Skin epidermis (tissue), 12 donors: ENCODE data around the gene RPUSD3.

Experiments
- H3K27ac ChIP-seq, 21 experiments: fragments of 200-600 bp; sonication (generic) in 11 of 21; one replicate each; pipeline ENCODE4 v1.5.0; 2020; ENCODE audit warnings: mild to moderate bottlenecking in 3 of 21, inconsistent platforms in 2 of 21, moderate library complexity in 2 of 21
- H3K4me3 ChIP-seq, 7 experiments: fragments of 200-600 bp; sonication (generic) in 2 of 7; one replicate each; pipeline ENCODE4 v1.5.0; 2020; ENCODE audit warnings: inconsistent platforms in 2 of 7, mild to moderate bottlenecking in 2 of 7, moderate library complexity in 1 of 7

Gene RPUSD3

GRCh38 chr3:9838856-9839255, 5.0 kb downstream of the RPUSD3 start:
- no peak overlapping the region for H3K27ac ChIP-seq
- H3K4me3 ChIP-seq, result no peak overlapping the region

GRCh38 chr3:9837701-9838582, 5.9 kb downstream of the RPUSD3 start:
- no peak overlapping the region for H3K4me3 ChIP-seq
- H3K27ac ChIP-seq, result no peak overlapping the region

- Histone ChIP-seq H3K27ac (no peak overlapping the region), H3K4me3 (no peak overlapping the region)
Measured at GRCh38 chr3:9834520-9835380, 9.1 kb downstream of the RPUSD3 start.

- no peak overlapping the region for H3K27ac ChIP-seq
- H3K4me3 ChIP-seq, result no peak overlapping the region
Measured at GRCh38 chr3:9833078-9833477, 10.7 kb downstream of the RPUSD3 start.

DNA sequence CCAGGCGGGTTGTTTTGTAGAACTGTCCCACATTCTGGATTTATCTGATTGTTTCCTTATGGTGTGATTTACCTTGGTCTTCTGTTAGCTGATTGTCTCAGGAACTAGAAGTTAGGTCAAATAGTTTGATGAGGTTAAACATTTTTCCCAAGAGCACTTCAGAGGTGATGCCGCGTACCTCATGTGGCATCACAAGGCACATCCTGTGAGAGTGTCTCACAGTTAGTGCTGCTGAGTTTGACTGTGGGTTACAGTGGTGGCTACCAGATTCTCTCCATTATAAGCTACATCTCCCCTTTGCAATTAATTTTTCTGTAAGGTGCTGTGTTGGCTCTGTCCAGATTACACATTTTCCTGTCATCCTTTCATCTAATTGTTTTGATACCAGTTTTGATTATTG, 12.6 kb downstream of the RPUSD3 start:
- no peak overlapping the region for H3K27ac ChIP-seq
- no peak overlapping the region for H3K4me3 ChIP-seq

DNA sequence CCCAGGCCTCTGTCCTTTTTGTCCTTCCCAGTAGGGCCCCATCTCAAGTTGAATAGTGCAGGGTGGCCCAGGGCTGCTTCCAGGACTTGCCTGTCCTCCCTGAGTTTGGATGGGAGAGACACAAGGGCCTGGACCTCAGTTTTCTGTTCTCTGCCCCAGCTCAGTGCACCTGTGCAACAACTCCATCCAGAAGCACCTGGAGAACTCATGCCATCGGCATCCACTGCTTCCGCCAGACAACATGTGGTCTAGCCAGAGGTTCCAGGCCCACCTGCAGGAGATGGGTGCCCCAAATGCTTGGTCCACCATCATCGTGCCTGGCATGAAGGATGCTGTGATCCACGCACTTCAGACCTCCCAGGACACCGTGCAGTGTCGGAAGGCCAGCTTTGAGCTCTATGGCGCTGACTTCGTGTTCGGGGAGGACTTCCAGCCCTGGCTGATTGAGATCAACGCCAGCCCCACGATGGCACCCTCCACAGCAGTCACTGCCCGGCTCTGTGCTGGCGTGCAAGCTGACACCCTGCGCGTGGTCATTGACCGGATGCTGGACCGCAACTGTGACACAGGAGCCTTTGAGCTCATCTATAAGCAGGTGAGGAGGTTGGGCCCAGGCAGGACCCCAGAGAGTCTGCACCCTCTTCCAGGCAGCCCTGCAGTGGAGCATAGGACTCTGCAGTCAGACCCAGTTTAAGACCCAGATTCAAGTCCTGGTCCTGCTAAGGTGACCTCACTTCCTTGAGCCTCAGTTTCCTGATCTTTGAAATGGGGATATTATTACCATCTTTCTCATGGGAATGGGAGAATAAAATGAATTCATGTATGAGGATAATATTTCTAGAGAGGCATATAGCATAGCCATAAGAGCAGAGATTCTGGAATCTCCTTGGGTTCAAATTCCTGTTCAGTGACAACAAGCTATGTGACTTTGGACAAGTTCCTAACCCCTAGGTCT, 14.7 kb downstream of the RPUSD3 start:
- no peak overlapping the region for H3K4me3 ChIP-seq

DNA sequence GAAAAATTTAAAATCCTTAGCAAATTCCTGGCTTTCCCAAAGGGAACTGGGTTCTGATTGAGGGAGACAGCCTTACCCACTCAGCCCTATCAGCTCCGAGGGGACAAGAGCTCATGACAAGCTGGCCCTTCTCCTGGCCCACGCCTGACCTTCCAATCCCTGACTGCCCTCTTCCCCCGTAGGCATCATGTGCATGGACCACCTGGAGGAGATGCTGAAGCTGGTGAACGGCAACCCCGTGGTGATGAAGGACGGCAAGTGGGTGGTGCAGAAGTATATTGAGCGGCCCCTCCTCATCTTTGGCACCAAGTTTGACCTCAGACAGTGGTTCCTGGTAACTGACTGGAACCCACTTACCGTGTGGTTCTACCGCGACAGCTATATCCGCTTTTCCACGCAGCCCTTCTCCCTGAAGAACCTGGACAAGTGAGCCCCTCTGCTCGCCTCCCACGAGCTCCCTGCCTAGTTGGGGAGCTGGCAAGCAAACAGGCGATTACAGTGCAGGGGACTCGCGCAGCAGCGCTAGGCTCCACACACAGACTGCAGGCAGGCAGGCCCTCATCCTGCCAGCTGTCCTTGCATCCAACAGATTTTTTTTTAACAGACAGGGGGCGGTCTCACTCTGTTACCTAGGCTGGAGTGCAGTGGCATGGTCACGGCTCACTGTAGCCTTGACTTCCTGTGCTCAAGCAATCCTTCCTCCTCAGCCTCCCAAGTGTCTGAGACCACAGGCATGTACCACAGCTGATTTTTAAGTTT, 16.8 kb downstream of the RPUSD3 start:
- no peak overlapping the region for H3K4me3 ChIP-seq

More for the DNA sequence above, 14.7 kb downstream of the RPUSD3 start:
- no peak overlapping the region for H3K27ac ChIP-seq

DNA sequence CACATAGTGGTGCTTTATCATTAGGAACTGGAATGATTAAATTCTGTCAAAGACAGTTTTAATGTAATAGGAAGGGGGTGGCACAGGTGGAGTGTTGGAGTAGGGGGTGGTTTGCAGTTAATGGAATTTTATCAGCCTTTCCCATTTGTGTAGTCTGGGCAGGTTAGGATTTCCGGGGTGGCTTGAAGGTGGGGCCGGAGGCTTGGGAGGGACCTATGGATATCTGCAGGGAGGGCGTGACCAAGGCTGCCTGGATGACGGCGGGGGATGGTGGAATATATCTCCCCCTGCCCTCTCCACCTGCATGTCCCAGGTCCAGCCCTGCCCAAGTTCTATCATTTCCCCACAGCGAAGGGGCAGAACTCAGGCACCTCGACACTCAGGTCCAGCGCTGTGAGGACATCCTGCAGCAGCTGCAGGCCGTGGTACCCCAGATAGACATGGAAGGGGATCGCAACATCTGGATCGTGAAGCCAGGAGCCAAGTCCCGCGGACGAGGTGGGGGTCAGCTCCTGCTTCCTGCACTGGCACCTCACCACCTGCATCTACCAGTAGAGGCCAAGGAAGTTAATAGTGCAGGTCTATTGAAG, 18.3 kb downstream of the RPUSD3 start:
- no peak overlapping the region for H3K27ac ChIP-seq
- H3K4me3 ChIP-seq, result no peak overlapping the region

More for the DNA sequence above, 16.8 kb downstream of the RPUSD3 start:
- H3K27ac ChIP-seq, result no peak overlapping the region

GRCh38 chr3:9820946-9821345, 22.9 kb downstream of the RPUSD3 start:
- Histone ChIP-seq H3K4me3 (no peak overlapping the region), H3K27ac (peak overlapping the region in 1 of 21 experiments; percentile 2)

GRCh38 chr3:9820543-9820942, 23.3 kb downstream of the RPUSD3 start:
- Histone ChIP-seq H3K4me3 (no peak overlapping the region), H3K27ac (no peak overlapping the region)

DNA sequence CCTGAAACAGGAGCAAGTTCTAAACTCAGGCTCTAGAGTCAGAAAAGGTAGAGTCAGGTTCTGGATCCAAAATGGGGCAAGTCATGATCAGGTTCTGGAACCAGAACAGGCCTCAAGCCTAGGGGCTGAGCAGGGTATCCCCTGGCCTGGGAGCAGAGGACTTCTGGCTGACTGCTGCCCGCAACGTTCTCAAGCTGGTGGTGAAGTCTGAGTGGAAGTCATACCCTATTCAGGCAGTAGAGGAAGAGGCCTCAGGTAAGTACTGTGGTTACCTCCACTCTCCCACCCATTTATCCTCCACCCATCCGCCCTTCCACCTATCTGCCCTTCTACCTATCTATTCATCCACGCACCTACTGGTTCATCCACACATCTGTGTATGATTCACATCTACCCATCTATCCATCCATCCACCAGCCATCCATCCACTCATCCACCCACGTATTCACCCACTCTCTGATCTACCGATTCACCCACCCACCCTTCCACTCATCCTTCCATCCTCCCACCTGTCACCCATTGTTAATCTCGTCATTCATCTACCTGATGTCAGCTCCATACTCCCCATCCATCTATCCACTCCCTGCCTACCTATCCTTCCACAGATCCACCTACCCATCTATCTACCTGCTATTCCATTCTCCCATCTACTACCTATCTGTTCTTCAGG, 25.0 kb downstream of the RPUSD3 start:
- no peak overlapping the region for H3K27ac ChIP-seq
- no peak overlapping the region for H3K4me3 ChIP-seq

DNA sequence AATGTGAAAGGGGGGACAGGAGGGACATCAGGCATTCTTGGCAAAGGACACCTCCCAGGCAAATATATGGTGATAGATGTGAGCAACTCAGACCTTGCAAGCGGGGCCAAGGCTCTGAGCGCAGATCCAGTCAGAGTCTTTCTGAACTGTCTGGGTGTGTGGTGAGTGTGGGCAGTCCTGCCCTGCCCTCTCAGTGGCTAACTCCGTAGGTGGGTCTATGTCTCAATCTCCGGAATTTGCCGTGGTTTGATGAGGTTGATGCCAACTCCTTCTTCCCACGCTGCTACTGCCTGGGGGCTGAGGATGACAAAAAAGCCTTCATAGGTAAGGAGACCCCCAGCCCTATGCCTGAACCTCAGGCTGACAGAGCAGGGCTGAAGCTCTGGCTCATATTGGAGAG, 26.4 kb downstream of the RPUSD3 start:
- H3K27ac ChIP-seq, result no peak overlapping the region

GRCh38 chr3:9815986-9816385, 27.8 kb downstream of the RPUSD3 start:
- Histone ChIP-seq H3K27ac (no peak overlapping the region), H3K4me3 (no peak overlapping the region)

More for the DNA sequence above, 26.4 kb downstream of the RPUSD3 start:
- no peak overlapping the region for H3K4me3 ChIP-seq

DNA sequence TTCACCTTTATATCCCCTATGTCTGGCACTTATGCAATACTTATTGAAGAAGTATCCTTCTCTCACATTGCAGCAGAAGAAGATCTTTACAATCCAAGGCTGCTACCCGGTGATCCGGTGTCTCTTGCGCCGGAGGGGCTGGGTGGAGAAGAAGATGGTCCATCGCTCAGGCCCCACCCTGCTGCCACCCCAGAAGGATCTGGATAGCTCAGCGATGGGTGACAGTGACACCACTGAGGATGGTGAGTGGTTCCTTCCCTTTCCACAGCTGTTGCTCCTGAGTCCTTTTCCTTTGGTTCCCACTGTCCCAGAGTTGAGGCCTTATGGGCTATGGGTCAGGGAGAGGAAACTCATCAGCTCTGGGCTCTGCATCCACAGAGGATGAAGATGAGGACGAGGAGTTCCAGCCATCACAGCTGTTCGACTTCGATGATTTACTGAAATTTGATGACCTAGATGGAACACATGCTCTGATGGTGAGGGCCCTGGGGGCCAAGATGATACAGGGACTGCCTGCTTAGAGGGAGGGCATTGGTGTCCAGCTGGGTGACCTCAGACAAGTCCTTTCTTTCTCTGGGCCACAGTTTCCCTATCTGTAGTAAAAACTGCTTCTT, 30.8 kb downstream of the RPUSD3 start:
- Histone ChIP-seq H3K27ac (no peak overlapping the region), H3K4me3 (no peak overlapping the region)

GRCh38 chr3:9810846-9811245, 33.0 kb downstream of the RPUSD3 start:
- Histone ChIP-seq H3K27ac (peak overlapping the region in 18 of 21 experiments; percentile 91 to 99 (median 96)), H3K4me3 (peak overlapping the region in 6 of 7 experiments; percentile 67 to 82 (median 76))

DNA sequence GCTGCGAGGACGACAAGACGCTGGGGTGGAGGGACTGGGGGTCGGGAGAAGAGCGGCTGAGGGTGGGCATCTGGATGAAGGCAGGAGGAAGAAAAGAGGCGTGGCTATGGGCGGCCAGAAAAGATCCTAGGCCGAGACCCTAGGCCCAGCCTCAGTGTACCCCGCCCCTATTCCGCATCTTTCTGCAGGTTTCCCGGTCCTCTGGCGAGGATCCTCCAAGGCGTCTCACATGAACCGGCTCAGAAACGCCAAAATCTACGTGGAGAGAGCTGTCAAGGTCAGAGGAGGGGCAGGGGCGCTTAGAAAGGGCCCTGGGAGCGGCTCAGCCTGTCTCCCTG, 33.4 kb downstream of the RPUSD3 start:
- H3K27ac ChIP-seq, result peak overlapping the region; percentile 78 to 99 (median 95)
- peak overlapping the region; percentile 56 to 82 (median 76) for H3K4me3 ChIP-seq

DNA sequence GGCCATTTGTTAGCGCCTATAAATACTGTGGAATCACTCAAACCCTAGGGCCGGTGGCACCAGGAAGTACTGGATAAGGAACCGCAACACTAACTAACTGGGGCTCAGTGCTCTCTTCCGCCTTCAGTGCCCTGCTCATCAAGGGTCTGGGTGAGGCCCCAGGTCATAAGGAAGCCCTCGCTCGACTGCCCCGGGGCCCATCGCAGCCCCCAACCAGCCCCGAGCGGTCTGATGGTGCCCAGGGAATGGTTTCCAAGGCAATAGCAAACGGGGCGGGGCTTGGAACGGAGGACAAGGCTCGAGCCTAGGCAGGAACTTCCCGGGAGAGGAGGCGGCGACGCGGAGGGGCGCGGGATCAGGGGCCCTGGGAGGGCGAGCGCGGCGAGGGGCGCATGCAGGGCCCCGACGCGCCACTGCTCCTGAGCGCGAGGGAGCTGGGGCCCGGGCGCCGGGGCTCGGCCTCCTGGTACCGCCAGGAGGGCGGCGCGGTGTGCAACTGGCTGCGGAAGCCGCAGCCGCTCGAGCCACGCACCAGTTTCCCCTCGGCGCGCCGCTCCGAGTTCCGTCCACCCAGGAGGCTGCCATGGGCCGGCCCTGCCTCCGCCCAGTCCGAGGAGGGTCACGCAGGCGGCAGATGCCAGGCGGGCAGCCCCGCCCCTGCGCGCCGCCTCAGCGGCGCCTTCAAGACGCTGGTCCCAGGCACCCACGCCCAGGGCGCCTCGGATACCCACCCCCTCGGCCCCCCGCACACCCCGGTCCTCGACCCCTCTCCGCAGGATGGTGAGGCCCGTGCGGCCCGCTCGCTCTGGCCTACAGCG, 34.0 kb downstream of the RPUSD3 start, which contains the start of gene TTLL3:
TTLL3 (plus strand) TSS at position 648 of the 818 bp plus-strand sequence. CDS start 400 bp downstream, outside the sequence.
- Histone ChIP-seq H3K27ac (peak within 1 kb of the TSS; percentile 78 to 99 (median 95)), H3K4me3 (peak within 1 kb of the TSS; percentile 56 to 82 (median 76))
